ENCODE results near the gene SEPTIN2.
"Not testable (repeated sequence)": the region's sequence is repeated elsewhere in the genome, so short reads cannot be mapped to it uniquely, and the experiment has no call there.

SEPTIN2 gene

DNA sequence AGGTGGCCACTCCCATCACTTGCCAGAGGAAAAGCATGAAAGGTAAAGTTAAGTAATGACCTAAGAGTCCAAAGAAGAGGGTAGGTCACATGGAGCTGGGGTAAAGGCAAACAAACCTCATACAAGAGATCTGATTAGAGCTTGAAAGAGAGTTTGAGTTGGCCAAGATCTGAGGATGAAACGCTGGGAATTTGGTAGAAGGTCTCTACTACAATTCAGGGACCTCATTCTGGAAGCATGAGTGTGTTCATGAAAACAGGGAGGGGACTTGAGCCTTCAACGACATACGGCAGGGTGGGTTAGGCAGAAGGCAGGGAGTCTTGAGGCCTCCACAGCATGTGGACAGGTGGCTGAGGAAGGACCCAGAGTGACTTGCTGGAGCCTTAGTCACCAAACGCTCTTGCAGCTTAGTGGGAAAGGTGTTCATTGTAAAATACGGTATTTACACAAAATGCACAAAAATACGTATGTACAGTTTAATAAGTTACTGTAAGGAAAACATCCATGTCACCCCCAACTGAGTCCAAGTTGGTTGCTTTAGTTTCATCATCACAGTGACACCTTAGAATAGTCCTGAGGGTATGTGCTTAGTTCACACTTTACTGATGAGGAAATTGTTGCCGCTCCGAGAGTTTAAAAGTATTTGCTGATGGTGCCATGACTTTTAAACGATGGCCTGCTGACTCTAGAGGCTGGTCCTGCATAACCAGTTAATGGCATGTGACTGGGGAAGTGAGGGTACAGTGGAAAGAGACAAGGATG is 35.3 kb downstream of the SEPTIN2 start:
- DNase-seq (ENCODE audit: low read depth, low spot score) = no peak

GRCh38 chr2:241351640-241352031 is 35.9 kb downstream of the SEPTIN2 start:
- no peak for DNase-seq (ENCODE audit: low read depth, low spot score)

GRCh38 chr2:241352227-241352626 is 36.5 kb downstream of the SEPTIN2 start:
- no peak for DNase-seq (ENCODE audit: low read depth, low spot score)

- DNase-seq (ENCODE audit: low read depth, low spot score) = peak; percentile 54
Observed at GRCh38 chr2:241354668-241355658, 39.2 kb downstream of the SEPTIN2 start.

- peak; percentile 76 for DNase-seq (ENCODE audit: low read depth, low spot score)
Observed at GRCh38 chr2:241355983-241356870, 40.5 kb downstream of the SEPTIN2 start, which contains the start of gene FARP2. Gene FARP2 (plus strand): TSS chr2:241356285. CDS start chr2:241373108, 16,823 bp downstream.

GRCh38 chr2:241356871-241357260 is 41.1 kb downstream of the SEPTIN2 start:
- DNase-seq (ENCODE audit: low read depth, low spot score) = no peak

GRCh38 chr2:241357531-241357930 is 41.8 kb downstream of the SEPTIN2 start:
- DNase-seq (ENCODE audit: low read depth, low spot score) = no peak

DNA sequence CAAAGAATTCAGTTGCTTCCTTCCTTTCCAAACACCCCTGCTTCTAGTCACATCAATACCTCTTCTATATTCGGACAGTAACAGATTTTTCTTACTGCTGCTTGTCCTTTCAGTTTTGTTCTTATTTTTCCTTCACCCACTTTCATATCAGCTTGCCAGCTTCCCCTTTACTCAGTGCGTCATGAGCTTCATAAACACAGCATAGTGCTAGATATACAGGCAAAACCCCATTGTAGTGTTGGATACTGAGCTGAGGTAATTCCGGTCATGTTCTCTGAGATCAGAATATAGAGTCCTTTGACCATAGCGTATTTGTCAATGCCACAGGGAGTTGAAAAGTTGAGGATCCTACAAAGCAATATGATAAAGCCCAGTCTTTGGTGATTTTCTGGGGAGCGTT is 42.7 kb downstream of the SEPTIN2 start:
- no peak for DNase-seq (ENCODE audit: low read depth, low spot score)

DNA sequence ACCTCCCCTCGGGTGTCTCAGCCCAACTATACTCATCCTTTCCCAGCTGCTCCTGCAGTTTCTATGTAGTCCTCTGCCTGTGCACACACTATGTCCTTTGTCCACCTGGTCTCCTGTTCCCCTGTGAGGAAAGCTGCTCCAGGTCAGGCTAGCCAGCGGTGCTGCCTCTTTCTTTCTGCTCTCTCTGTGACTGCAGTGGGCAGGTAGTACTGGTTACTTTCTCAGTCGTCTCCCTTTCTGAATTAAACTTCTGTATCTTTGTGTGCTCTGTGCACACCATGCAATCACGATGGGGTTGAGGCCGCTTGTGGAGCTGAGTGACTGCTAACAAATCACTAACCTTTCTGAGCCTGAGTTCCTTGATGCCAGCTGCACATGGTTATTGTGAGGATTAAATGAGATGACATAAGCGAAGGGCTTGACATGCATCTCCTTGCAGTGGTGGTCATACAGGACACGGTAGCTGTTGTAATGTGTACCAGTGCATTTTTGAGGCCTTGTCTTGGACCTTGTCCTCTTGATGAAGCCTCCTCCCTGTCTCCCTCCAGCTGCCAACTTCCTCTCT is 43.8 kb downstream of the SEPTIN2 start:
- no peak for DNase-seq (ENCODE audit: low read depth, low spot score)

DNA sequence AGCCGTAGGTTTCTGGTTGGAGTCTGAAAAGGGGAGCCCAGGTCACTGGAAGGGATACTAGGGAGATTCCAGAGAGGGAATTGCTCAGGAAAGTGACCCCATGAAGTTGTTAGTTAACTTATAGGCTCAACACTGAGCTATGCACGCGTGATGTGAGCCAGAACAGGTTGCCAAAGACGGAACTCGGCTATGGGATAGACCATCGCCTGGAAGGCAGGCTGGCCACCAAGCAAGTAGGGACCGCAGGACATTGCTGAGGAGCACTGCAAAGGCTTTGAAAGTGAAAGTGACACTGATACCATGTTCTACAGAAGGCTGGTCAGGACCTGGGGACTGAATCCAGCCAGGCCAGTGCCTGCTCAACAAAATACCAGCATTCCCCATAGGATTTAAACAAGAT is 47.7 kb downstream of the SEPTIN2 start:
- DNase-seq (ENCODE audit: low read depth, low spot score) = no peak

DNA sequence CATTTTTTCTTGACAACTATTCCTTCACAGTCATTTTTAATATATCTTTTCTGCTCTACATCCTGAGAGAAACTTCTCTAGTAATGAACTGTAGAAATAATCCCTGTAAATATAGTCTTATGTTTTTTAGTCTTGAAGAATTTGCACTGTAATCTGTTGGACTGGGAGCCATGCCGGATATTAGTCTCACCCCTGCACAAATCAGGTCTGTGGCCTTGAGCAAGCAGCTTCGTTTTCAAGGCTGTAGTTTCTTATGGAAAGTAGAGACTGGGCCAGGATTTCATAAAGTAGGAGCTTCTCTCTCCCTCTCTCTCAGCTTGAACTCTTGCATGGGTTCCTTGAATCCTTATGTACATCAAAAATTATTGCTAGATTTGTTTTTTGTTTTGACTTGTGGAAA is 49.1 kb downstream of the SEPTIN2 start:
- DNase-seq (ENCODE audit: low read depth, low spot score) = no peak

GRCh38 chr2:241366678-241367077 is 51.0 kb downstream of the SEPTIN2 start:
- DNase-seq (ENCODE audit: low read depth, low spot score) = no peak

DNA sequence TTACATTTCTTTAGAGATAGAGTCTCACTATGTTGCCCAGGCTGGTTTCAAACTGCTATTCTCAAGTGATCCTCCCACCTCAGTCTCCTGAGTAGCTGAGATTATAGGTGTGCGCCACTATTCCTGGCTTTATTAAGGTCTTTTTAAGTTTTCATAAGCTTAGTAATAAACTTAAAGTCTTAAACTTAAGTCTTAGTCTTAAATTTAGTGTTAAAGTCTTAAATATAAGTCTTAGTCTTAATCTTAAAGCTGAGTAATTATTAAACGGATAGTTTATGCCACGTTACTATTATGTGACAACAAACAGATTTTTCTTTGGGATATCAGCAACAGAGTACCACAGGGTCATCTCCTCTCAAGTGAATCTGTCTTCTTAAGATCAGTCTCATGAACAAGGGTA is 52.9 kb downstream of the SEPTIN2 start:
- DNase-seq (ENCODE audit: low read depth, low spot score) = no peak

DNA sequence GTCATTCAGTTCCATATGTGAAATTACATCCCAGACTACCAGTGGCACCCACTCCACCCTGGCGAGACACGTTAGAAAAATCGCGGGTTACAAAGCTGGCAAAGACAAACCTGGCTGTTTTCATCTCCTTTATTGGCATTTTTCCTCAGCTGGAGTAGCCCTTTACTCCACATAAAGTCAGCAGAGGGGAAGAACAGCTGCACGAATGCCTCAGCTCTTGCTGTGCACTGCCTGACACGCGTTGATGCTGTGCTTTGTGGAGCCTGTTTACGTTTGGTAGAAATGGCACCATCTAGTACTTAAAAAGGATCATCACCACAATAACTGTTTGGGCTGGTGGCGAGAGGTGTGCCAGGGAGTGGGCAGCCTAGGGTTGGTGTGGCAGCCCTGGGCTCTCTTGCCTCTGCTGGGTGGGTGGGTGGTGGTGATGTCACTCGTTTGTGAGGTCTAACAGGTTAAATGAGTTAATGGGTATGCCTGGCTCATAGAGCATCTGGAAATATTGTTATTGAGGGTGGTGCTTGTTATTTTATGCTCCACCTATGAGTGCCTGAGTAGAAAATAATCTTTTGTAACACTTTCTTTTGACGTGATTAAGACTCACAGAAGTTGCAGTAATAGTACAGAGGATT is 56.8 kb downstream of the SEPTIN2 start:
- no peak for DNase-seq (ENCODE audit: low read depth, low spot score)

GRCh38 chr2:241373446-241373845 is 57.7 kb downstream of the SEPTIN2 start:
- DNase-seq (ENCODE audit: low read depth, low spot score) = no peak

DNA sequence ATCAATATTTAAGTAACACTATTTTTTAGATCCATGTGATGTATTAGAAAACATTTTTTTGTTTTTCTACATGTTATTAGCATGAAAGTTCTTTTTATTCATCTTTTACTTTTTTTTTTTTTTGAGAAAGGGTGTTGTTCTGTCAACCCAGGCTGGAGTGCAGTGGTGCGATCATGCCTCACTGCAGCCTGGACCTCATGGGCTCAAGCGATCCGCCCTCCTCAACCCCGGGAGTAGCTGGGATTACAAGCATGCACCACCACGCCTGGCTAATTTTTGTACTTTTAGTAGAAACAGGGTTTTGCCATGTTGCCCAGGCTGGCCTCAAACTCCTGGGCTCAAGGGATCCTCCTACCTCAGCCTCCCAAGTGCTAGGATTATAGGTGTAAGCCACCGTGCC is 58.2 kb downstream of the SEPTIN2 start:
- not testable (repeated sequence) for DNase-seq (ENCODE audit: low read depth, low spot score)

GRCh38 chr2:241375300-241375699 is 59.6 kb downstream of the SEPTIN2 start:
- no peak for DNase-seq (ENCODE audit: low read depth, low spot score)

DNA sequence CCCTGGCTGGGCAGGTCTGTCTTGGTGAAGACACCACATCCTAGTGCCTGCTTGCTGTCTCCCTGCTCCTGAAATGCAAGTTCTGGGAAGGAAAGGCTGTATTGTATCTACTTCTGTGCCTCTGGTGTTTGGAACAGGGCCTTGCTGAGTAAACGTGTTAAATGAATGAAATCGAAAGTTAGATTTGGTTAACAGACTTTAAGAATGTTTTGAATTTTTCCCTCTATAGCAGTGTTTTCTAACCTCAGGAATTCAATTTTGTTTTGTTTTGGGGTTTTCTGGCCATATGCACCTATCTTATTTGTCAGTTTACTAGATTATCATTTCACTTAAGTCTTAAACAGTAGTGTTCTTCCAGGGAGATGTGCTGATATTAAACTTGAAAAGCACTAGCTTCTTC is 61.1 kb downstream of the SEPTIN2 start:
- DNase-seq (ENCODE audit: low read depth, low spot score) = no peak

DNA sequence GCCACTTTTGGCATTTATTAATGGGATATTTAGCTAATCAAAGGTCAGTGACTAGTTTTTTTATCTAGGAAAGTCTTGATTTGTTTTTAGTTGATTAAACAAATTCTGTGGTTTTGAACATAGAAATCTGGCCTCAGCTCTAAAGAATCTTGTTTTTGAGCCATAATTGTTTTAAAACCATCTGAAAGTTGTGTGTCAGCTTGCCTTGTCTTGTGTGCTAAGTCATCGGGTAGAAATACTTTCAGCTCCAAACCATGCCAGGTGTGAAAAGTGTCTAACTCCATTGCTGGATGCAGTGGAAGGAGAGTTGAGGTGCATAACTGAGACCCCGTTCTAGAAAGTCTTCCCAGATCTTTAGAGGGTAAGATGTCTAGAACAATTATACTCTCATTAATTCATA is 63.1 kb downstream of the SEPTIN2 start:
- no peak for DNase-seq (ENCODE audit: low read depth, low spot score)
